ENCODE data around the gene VPS41. TPM values are rescaled to one million over a fixed set of nuclear protein-coding genes. Genes with fewer than 3 reads are reported as not detected.

The VPS41 gene
- total RNA-seq, 2 experiments from 2014 or later = 46.3 to 57.1 TPM

Other genes starting within 250 kb of the VPS41 start
- gene POU6F2, start 68.7 kb upstream of the VPS41 start, total RNA-seq = not detected